ENCODE results near the gene MED13. TPM values are rescaled to one million over a fixed set of nuclear protein-coding genes. Genes with fewer than 3 reads are reported as not detected.
"Not testable (repeated sequence)": the region's sequence is repeated elsewhere in the genome, so short reads cannot be mapped to it uniquely, and the experiment has no call there.

MED13 gene
- total RNA-seq, 1 donor: 88.1 TPM

DNA sequence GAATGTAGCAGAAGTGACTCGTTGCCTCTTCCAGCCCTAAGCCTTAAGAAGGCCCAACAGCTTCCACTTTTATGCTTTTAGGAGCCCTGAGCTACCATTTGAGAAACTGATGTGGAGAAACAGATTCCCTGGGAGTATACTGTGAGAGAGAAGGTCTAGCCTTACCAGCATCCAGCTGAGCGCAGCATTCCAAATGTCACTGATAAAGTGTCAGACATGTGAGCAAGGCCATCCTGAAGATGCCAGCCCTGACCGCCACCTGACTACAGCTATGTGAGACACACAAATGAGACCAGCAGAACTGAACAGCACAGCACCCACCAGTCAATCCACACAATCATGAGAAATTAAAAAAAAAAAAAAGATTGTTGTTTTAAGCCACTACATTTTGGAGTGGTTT is 18.6 kb upstream of the MED13 start:
- TF ChIP-seq, protein P1, sequence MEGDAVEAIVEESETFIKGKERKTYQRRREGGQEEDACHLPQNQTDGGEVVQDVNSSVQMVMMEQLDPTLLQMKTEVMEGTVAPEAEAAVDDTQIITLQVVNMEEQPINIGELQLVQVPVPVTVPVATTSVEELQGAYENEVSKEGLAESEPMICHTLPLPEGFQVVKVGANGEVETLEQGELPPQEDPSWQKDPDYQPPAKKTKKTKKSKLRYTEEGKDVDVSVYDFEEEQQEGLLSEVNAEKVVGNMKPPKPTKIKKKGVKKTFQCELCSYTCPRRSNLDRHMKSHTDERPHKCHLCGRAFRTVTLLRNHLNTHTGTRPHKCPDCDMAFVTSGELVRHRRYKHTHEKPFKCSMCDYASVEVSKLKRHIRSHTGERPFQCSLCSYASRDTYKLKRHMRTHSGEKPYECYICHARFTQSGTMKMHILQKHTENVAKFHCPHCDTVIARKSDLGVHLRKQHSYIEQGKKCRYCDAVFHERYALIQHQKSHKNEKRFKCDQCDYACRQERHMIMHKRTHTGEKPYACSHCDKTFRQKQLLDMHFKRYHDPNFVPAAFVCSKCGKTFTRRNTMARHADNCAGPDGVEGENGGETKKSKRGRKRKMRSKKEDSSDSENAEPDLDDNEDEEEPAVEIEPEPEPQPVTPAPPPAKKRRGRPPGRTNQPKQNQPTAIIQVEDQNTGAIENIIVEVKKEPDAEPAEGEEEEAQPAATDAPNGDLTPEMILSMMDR (IDR thresholded peaks at IDR 0.05; ENCODE audit: insufficient read depth, low read depth, low read length): no peak
- no peak overlapping the region for H3K4me3 ChIP-seq (ENCODE audit: low read depth, low read length)
- no peak for DNase-seq (ENCODE audit: low read depth)

DNA sequence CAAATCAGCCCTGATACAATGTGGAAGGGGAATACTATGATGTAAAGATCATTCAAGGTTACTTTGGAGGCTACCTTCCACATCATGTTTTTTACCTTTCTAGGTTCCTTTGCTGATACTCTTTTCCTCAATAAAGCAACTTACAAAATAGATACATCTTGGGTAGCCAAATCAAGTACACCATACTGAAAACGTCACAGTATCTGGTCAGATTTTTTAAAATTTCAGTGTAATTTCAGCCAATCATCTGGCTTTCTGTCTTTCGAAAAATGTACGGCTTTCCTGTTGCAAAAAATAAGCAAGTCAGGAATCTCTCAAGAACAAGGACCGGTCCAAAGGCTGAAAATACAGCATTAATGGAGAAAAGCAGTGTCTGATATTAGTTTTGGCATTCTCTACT is 15.6 kb upstream of the MED13 start:
- no peak for DNase-seq (ENCODE audit: low read depth)
- no peak overlapping the region for H3K4me3 ChIP-seq (ENCODE audit: low read depth, low read length)
- TF ChIP-seq, protein P1 (IDR thresholded peaks at IDR 0.05; ENCODE audit: insufficient read depth, low read depth, low read length): no peak

DNA sequence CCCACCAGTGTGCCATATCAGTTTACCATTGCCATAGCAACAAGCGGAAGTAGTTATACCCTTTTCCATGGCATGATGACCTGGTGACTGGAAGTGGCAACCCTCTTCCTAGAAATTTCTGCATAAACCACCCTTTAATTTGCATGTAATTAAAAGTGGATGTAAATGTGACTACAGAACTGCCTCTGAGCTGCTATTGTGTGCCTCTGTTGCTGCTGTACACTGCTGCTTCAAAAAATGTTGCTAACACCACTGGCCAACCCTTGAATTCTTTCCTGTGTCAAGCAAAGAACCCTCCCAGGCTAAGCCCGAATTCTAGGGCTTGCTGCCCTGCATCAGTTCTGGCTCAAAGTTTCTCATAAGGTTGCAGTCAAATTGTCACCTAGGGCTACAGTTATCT is 12.9 kb upstream of the MED13 start:
- no peak overlapping the region for H3K4me3 ChIP-seq (ENCODE audit: low read depth, low read length)

DNA sequence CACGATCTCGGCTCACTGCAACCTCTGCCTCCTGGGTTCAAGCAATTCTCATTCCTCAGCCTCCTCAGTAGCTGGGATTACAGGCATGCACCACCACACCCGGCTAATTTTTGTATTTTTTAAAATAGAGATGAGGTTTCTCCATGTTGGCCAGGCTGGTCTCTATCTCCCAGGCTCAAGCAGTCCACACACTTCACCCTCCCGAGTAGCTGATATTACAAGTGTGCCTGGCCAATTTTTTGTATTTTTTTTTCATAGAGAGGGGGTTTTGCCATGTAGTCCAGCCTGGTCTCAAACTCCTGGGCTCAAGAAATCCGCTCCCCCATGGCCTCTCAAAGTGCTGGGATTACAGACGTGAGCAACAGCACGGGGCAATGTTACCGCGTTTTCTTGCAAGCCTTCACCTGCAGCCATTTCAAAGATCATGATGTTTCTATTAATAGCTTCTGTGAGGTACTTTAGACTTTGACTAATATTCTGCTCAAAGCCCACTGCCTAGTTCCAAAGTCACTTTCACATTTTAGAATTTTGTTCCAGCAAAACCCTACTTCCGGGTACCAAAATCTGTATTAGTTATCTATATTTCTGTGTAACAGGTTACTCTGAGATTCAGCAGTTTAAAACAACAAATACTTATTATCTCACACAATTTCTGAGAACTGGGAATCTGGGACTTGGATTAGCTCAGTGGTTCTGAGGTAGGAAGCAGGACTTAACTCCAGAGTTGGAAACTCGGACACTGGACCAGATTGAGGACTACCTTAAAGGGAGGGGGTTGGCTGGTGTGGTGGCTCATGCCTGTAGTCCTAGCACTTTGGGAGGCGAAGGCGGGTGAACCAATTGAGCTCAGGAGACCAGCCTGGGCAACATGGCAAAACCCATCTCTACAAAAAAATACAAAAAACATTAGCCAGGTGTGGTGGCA is 12.0 kb upstream of the MED13 start:
- DNase-seq (ENCODE audit: low read depth): no peak
- TF ChIP-seq, protein P1 (IDR thresholded peaks at IDR 0.05; ENCODE audit: insufficient read depth, low read depth, low read length): no peak
- H3K4me3 ChIP-seq (ENCODE audit: low read depth, low read length): no peak overlapping the region

More for the DNA sequence above, 12.9 kb upstream of the MED13 start:
- DNase-seq (ENCODE audit: low read depth): no peak
- TF ChIP-seq, protein P1 (IDR thresholded peaks at IDR 0.05; ENCODE audit: insufficient read depth, low read depth, low read length): no peak

DNA sequence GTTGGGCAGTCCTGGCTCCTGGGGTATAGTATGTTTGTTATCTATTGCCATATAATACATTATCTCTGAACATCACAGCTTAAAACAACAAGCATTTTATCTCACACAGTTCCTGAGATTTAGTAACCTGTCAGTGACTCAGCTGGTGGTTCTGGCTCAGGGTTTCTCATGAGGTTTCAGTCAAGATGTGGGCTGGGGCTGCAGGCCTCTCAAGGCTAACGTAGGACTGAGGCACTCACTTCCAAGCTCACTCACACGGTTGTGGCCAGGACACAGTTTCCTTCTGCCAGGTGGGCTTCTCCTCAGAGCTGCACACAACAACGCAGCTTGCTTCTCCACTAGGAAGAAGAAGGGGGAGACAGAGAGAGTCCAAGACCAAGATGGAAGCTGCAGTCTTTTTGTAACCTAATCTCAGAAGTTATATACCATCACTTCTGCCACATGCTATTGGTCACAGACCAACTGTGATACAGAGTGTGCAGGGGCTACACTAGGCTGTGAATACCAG is 10.3 kb upstream of the MED13 start:
- peak; percentile 42 for DNase-seq (ENCODE audit: low read depth)
- no peak overlapping the region for H3K4me3 ChIP-seq (ENCODE audit: low read depth, low read length)
- TF ChIP-seq, protein P1 (IDR thresholded peaks at IDR 0.05; ENCODE audit: insufficient read depth, low read depth, low read length): no peak

DNA sequence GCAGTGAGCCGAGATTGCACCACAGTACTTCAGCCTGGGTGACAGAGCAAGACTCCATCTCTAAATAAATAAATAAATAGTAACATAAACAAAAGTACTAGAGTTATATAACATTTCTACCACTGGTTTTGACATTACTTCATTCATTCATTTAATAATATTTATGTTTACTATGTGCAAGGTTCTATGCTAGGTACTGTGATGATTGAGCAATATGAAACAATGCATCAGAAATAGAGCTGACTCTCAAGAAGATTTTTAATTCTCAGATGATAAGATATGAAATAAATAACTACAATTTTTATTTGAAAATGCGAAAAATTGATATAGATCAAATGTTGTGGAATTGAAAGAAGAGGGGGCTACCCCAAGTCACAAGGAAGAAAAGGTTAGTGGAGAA is 8.9 kb upstream of the MED13 start:
- no peak for DNase-seq (ENCODE audit: low read depth)
- TF ChIP-seq, protein P1 (IDR thresholded peaks at IDR 0.05; ENCODE audit: insufficient read depth, low read depth, low read length): no peak
- no peak overlapping the region for H3K4me3 ChIP-seq (ENCODE audit: low read depth, low read length)

DNA sequence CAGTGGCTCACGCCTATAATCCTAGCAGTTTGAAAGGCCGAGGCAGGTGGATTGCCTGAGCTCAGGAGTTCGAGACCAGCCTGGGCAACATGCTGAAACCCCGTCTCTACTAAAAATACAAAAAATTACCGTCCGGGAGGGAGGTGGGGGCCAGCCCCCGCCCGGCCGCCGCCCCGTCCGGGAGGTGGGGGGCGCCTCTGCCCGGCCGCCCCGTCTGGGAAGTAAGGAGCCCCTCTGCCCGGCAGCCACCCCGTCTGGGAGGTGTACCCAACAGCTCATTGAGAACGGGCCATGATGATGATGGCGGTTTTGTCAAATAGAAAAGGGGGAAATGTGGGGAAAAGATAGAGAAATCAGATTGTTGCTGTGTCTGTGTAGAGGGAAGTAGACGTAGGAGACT is 7.8 kb upstream of the MED13 start:
- not testable (repeated sequence) for H3K4me3 ChIP-seq (ENCODE audit: low read depth, low read length); DNase-seq (ENCODE audit: low read depth)
